HUDEP-2 (cell line): ENCODE data around the gene TSPYL6.

ENCODE experiments used
- DNase-seq, 76 experiments: peaks; one replicate each; lab custom pipeline; 2025; ENCODE audit not compliant: unreplicated experiment in 76 of 76; lab: John Stamatoyannopoulos, UW

Gene TSPYL6

GRCh38 chr2:54206596-54206995 lies 49.4 kb downstream of the TSPYL6 start:
- DNase-seq, result peak in 12 of 76 experiments; percentile 1 to 25 (median 9)

- DNase-seq, result no peak
These were observed 51.6 kb downstream of the TSPYL6 start for GRCh38 chr2:54204476-54204875.
